Measurements from ENCODE around the gene AATF.

Gene AATF

GRCh38 chr17:37051833-37052232, 103.1 kb downstream of the AATF start:
- peaks cover 13% of the 10 kb centered on the region for H3K36me3 ChIP-seq (ENCODE audit: insufficient read depth, insufficient read length, low read length)
- H3K27me3 ChIP-seq (ENCODE audit: insufficient read depth, insufficient read length): no peaks in the 10 kb centered on the region
- H3K4me3 ChIP-seq (ENCODE audit: insufficient read length, low read depth): no peak overlapping the region
- TF ChIP-seq YY1 (IDR thresholded peaks at IDR 0.05; ENCODE audit: insufficient read depth, insufficient read length): no peak
- TF ChIP-seq ZNF274 (IDR thresholded peaks at IDR 0.05; ENCODE audit: low read depth, low read length): no peak
- no peak for TF ChIP-seq SUZ12 (IDR thresholded peaks at IDR 0.05; ENCODE audit: extremely low read depth, insufficient read depth, insufficient read length)
- H3K9ac ChIP-seq (ENCODE audit: insufficient read length, low read depth): no peak overlapping the region
- no peaks in the 10 kb centered on the region for H3K4me1 ChIP-seq (ENCODE audit: insufficient read depth, insufficient read length)
- no peaks in the 10 kb centered on the region for H3K9me3 ChIP-seq (ENCODE audit: insufficient read depth, low read length)
- no peak for DNase-seq (ENCODE audit: low read depth, low spot score)

GRCh38 chr17:37052450-37052849, 103.7 kb downstream of the AATF start:
- H3K9me3 ChIP-seq (ENCODE audit: insufficient read depth, low read length): no peaks in the 10 kb centered on the region
- TF ChIP-seq YY1 (IDR thresholded peaks at IDR 0.05; ENCODE audit: insufficient read depth, insufficient read length): no peak
- no peak for TF ChIP-seq ZNF274 (IDR thresholded peaks at IDR 0.05; ENCODE audit: low read depth, low read length)
- no peak overlapping the region for H3K9ac ChIP-seq (ENCODE audit: insufficient read length, low read depth)
- peaks cover 14% of the 10 kb centered on the region for H3K36me3 ChIP-seq (ENCODE audit: insufficient read depth, insufficient read length, low read length)
- no peaks in the 10 kb centered on the region for H3K4me1 ChIP-seq (ENCODE audit: insufficient read depth, insufficient read length)
- no peaks in the 10 kb centered on the region for H3K27me3 ChIP-seq (ENCODE audit: insufficient read depth, insufficient read length)
- DNase-seq (ENCODE audit: low read depth, low spot score): no peak
- no peak overlapping the region for H3K4me3 ChIP-seq (ENCODE audit: insufficient read length, low read depth)

- H3K4me3 ChIP-seq (ENCODE audit: insufficient read length, low read depth): no peak overlapping the region
- no peak for TF ChIP-seq YY1 (IDR thresholded peaks at IDR 0.05; ENCODE audit: insufficient read depth, insufficient read length)
- no peak for TF ChIP-seq ZNF274 (IDR thresholded peaks at IDR 0.05; ENCODE audit: low read depth, low read length)
- no peak for TF ChIP-seq SUZ12 (IDR thresholded peaks at IDR 0.05; ENCODE audit: extremely low read depth, insufficient read depth, insufficient read length)
These were observed 106.1 kb downstream of the AATF start for GRCh38 chr17:37054894-37055293.

GRCh38 chr17:37056622-37057021, 107.9 kb downstream of the AATF start:
- no peaks in the 10 kb centered on the region for H3K27me3 ChIP-seq (ENCODE audit: insufficient read depth, insufficient read length)
- TF ChIP-seq YY1 (IDR thresholded peaks at IDR 0.05; ENCODE audit: insufficient read depth, insufficient read length) (no peak), ZNF274 (IDR thresholded peaks at IDR 0.05; ENCODE audit: low read depth, low read length) (no peak), SUZ12 (IDR thresholded peaks at IDR 0.05; ENCODE audit: extremely low read depth, insufficient read depth, insufficient read length) (no peak)
- H3K4me1 ChIP-seq (ENCODE audit: insufficient read depth, insufficient read length): no peaks in the 10 kb centered on the region
- no peak overlapping the region for H3K4me3 ChIP-seq (ENCODE audit: insufficient read length, low read depth)
- H3K9me3 ChIP-seq (ENCODE audit: insufficient read depth, low read length): no peaks in the 10 kb centered on the region
- no peak for DNase-seq (ENCODE audit: low read depth, low spot score)
- H3K9ac ChIP-seq (ENCODE audit: insufficient read length, low read depth): no peak overlapping the region
- peaks cover 8% of the 10 kb centered on the region for H3K36me3 ChIP-seq (ENCODE audit: insufficient read depth, insufficient read length, low read length)

More at GRCh38 chr17:37054894-37055293, 106.1 kb downstream of the AATF start:
- H3K27me3 ChIP-seq (ENCODE audit: insufficient read depth, insufficient read length): no peaks in the 10 kb centered on the region
- no peaks in the 10 kb centered on the region for H3K4me1 ChIP-seq (ENCODE audit: insufficient read depth, insufficient read length)
- peaks cover 8% of the 10 kb centered on the region for H3K36me3 ChIP-seq (ENCODE audit: insufficient read depth, insufficient read length, low read length)
- no peaks in the 10 kb centered on the region for H3K9me3 ChIP-seq (ENCODE audit: insufficient read depth, low read length)
- H3K9ac ChIP-seq (ENCODE audit: insufficient read length, low read depth): no peak overlapping the region
- DNase-seq (ENCODE audit: low read depth, low spot score): no peak

- DNase-seq (ENCODE audit: low read depth, low spot score): no peak
- no peaks in the 10 kb centered on the region for H3K4me1 ChIP-seq (ENCODE audit: insufficient read depth, insufficient read length)
- no peak for TF ChIP-seq YY1 (IDR thresholded peaks at IDR 0.05; ENCODE audit: insufficient read depth, insufficient read length)
These were observed 110.7 kb downstream of the AATF start for GRCh38 chr17:37059493-37059892.

GRCh38 chr17:37060094-37060493, 111.3 kb downstream of the AATF start:
- Histone ChIP-seq H3K9ac (ENCODE audit: insufficient read length, low read depth) (no peak overlapping the region), H3K36me3 (ENCODE audit: insufficient read depth, insufficient read length, low read length) (peaks cover 6% of the 10 kb centered on the region), H3K9me3 (ENCODE audit: insufficient read depth, low read length) (no peaks in the 10 kb centered on the region), H3K27me3 (ENCODE audit: insufficient read depth, insufficient read length) (no peaks in the 10 kb centered on the region), H3K4me1 (ENCODE audit: insufficient read depth, insufficient read length) (peaks cover under 1% of the 10 kb centered on the region), H3K4me3 (ENCODE audit: insufficient read length, low read depth) (no peak overlapping the region)
- TF ChIP-seq ZNF274 (IDR thresholded peaks at IDR 0.05; ENCODE audit: low read depth, low read length) (no peak), SUZ12 (IDR thresholded peaks at IDR 0.05; ENCODE audit: extremely low read depth, insufficient read depth, insufficient read length) (no peak), YY1 (IDR thresholded peaks at IDR 0.05; ENCODE audit: insufficient read depth, insufficient read length) (no peak)
- no peak for DNase-seq (ENCODE audit: low read depth, low spot score)

More at GRCh38 chr17:37059493-37059892, 110.7 kb downstream of the AATF start:
- H3K4me3 ChIP-seq (ENCODE audit: insufficient read length, low read depth): no peak overlapping the region
- peaks cover 7% of the 10 kb centered on the region for H3K36me3 ChIP-seq (ENCODE audit: insufficient read depth, insufficient read length, low read length)
- no peak overlapping the region for H3K9ac ChIP-seq (ENCODE audit: insufficient read length, low read depth)
- H3K27me3 ChIP-seq (ENCODE audit: insufficient read depth, insufficient read length): no peaks in the 10 kb centered on the region
- no peaks in the 10 kb centered on the region for H3K9me3 ChIP-seq (ENCODE audit: insufficient read depth, low read length)

- no peaks in the 10 kb centered on the region for H3K27me3 ChIP-seq (ENCODE audit: insufficient read depth, insufficient read length)
- no peak overlapping the region for H3K9ac ChIP-seq (ENCODE audit: insufficient read length, low read depth)
- peaks cover 4% of the 10 kb centered on the region for H3K4me1 ChIP-seq (ENCODE audit: insufficient read depth, insufficient read length)
- H3K4me3 ChIP-seq (ENCODE audit: insufficient read length, low read depth): no peak overlapping the region
- no peaks in the 10 kb centered on the region for H3K9me3 ChIP-seq (ENCODE audit: insufficient read depth, low read length)
- peaks cover 6% of the 10 kb centered on the region for H3K36me3 ChIP-seq (ENCODE audit: insufficient read depth, insufficient read length, low read length)
- TF ChIP-seq SUZ12 (IDR thresholded peaks at IDR 0.05; ENCODE audit: extremely low read depth, insufficient read depth, insufficient read length): no peak
- no peak for TF ChIP-seq YY1 (IDR thresholded peaks at IDR 0.05; ENCODE audit: insufficient read depth, insufficient read length)
- no peak for TF ChIP-seq ZNF274 (IDR thresholded peaks at IDR 0.05; ENCODE audit: low read depth, low read length)
- no peak for DNase-seq (ENCODE audit: low read depth, low spot score)
These were observed 112.2 kb downstream of the AATF start for GRCh38 chr17:37060928-37061327.

GRCh38 chr17:37062021-37062420, 113.3 kb downstream of the AATF start:
- Histone ChIP-seq H3K9ac (ENCODE audit: insufficient read length, low read depth) (no peak overlapping the region), H3K4me1 (ENCODE audit: insufficient read depth, insufficient read length) (peaks cover 4% of the 10 kb centered on the region), H3K9me3 (ENCODE audit: insufficient read depth, low read length) (no peaks in the 10 kb centered on the region), H3K36me3 (ENCODE audit: insufficient read depth, insufficient read length, low read length) (no peaks in the 10 kb centered on the region), H3K27me3 (ENCODE audit: insufficient read depth, insufficient read length) (no peaks in the 10 kb centered on the region), H3K4me3 (ENCODE audit: insufficient read length, low read depth) (no peak overlapping the region)
- TF ChIP-seq YY1 (IDR thresholded peaks at IDR 0.05; ENCODE audit: insufficient read depth, insufficient read length) (no peak), SUZ12 (IDR thresholded peaks at IDR 0.05; ENCODE audit: extremely low read depth, insufficient read depth, insufficient read length) (no peak), ZNF274 (IDR thresholded peaks at IDR 0.05; ENCODE audit: low read depth, low read length) (no peak)
- DNase-seq (ENCODE audit: low read depth, low spot score): no peak
